ENCODE data around the gene RAD9B. TPM values are rescaled to one million over a fixed set of nuclear protein-coding genes. Genes with fewer than 3 reads are reported as not detected.
"Not testable (repeated sequence)": the region's sequence is repeated elsewhere in the genome, so short reads cannot be mapped to it uniquely, and the experiment has no call there.

Gene RAD9B
- total RNA-seq, result 0.64 and 1.3 TPM in 2 replicates

DNA sequence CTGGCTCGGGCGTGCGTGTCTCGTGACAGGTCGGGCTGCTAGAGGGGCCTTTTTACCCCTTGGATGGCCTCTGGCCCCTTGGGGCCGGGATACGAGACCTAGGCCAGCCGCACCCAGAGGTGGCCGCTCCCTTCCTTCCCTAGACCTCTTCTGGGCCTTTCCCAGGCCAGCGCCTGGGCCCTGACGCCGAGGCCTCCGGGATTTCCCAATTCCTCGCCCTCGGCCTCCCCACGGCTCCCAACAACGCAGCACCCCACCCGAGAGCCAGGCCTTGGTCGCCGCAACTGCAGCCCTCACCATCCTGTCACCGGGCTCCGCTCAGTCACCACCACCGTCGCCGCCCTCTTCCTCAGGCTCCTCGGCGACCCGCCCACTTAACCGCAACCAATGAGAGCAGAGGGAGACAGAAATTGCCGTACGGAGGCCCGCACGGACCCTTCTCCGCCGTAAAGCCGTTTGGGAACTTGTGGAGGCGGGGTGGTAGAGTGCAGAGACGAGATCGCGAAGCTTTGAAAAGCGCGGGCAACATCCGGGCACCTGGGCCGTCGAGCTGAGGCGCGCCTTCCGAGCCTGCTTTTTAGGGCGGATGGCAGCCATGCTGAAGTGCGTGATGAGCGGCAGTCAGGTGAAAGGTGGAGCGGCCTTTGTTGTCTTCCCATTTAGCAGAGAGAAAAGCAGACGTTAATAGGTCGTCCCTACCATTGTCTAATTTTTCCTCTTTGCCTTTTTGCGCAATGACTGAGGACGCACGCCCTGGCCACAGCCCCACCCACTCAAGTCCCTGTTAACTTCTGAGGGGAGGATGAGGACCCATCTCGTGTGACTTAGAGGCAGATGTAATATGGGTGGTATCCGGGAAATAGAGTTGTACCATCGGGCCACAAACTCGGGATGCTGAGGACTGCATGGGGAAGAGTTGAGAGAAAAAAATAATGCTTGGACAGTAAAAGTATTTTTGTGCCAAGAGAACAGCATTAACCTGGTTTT, at the start of gene RAD9B, which contains the start of gene VPS29:
TSS of gene RAD9B (plus strand) at position 580 of the 987 bp plus-strand sequence. CDS start at position 587, 7 bp downstream.
TSS of gene VPS29 (minus strand) at position 360 of the 987 bp plus-strand sequence. CDS start at position 300, 60 bp downstream.
- TF ChIP-seq, protein P1, sequence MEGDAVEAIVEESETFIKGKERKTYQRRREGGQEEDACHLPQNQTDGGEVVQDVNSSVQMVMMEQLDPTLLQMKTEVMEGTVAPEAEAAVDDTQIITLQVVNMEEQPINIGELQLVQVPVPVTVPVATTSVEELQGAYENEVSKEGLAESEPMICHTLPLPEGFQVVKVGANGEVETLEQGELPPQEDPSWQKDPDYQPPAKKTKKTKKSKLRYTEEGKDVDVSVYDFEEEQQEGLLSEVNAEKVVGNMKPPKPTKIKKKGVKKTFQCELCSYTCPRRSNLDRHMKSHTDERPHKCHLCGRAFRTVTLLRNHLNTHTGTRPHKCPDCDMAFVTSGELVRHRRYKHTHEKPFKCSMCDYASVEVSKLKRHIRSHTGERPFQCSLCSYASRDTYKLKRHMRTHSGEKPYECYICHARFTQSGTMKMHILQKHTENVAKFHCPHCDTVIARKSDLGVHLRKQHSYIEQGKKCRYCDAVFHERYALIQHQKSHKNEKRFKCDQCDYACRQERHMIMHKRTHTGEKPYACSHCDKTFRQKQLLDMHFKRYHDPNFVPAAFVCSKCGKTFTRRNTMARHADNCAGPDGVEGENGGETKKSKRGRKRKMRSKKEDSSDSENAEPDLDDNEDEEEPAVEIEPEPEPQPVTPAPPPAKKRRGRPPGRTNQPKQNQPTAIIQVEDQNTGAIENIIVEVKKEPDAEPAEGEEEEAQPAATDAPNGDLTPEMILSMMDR (IDR thresholded peaks at IDR 0.05; ENCODE audit: insufficient read depth, low read depth, low read length), result peak; percentile 0
- H3K4me3 ChIP-seq (ENCODE audit: low read depth, low read length), result peak within 1 kb of the TSS; percentile 80
- DNase-seq (ENCODE audit: low read depth), result peak; percentile 99

DNA sequence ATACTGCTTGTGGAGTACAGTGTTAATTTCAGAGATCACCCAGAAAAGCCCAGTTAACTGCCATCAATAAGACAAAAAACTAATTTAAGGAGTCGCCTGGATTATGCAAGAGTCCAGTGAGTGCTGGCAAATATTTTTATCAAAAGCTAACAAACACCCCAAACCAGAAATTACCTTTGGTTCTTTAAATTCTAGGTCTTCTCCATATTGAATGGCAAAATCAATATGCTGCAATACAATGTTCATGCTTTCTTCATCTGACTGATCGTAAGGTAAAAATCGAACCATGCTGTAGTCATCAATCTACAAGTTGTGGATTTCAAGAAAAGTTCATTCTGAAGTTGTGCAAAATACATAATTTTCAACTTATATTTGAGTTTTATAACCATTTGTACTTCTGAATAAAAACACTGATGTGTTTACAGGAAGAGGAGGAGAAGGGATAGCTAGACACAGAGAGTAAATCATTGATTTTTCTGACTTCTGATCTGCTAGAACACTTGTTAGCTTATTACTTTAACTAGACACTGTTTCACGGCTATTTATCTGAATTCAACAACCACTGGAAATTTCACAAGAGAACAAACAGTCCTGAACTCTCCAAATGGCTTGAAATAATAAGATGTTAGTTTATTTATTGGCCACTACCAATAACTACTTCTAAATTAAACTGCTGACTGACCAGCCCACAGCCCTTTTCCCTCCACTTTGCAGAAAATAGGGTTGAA, 48.4 kb upstream of the RAD9B start:
- H3K4me3 ChIP-seq (ENCODE audit: low read depth, low read length), result no peak overlapping the region
- DNase-seq (ENCODE audit: low read depth), result no peak
- TF ChIP-seq, protein P1 (IDR thresholded peaks at IDR 0.05; ENCODE audit: insufficient read depth, low read depth, low read length), result no peak

DNA sequence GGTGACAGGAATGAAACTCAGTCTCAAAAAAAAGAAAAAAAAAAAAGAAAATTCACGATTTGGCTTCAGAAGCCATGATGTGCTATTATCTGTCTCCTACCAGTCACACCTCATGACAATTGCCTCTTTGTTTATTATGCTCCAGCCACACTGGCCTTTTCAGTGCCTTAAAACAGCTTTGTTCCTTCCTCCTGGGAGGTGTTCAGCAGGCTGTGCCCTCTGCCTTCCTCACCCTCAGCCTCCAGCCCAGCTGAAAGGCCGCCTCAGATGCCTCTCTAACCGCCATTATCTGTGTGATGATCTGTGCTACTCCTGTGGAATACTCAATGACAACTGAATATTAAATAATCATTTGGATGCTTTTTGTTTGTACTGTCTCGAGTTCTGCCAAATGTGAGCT, 43.4 kb upstream of the RAD9B start:
- no peak for DNase-seq (ENCODE audit: low read depth)
- H3K4me3 ChIP-seq (ENCODE audit: low read depth, low read length), result no peak overlapping the region
- TF ChIP-seq, protein P1 (IDR thresholded peaks at IDR 0.05; ENCODE audit: insufficient read depth, low read depth, low read length), result no peak

DNA sequence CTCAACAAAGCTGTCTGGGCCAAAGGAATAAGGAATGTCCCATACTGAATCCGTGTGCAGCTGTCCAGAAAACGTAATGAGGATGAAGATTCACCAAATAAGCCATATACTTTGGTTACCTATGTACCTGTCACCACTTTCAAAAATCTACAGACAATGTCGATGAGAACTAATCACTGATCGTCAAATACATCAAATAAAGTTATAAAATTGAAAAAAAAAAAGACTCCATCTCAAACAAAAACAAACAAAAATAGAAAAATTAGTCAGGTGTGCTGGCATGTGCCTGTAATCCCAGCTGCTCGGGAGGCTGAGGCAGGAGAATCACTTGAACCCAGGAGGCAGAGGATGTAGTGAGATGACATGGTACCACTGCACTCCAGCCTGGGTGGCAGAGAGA, 40.9 kb upstream of the RAD9B start:
- H3K4me3 ChIP-seq (ENCODE audit: low read depth, low read length); DNase-seq (ENCODE audit: low read depth): not testable (repeated sequence)

DNA sequence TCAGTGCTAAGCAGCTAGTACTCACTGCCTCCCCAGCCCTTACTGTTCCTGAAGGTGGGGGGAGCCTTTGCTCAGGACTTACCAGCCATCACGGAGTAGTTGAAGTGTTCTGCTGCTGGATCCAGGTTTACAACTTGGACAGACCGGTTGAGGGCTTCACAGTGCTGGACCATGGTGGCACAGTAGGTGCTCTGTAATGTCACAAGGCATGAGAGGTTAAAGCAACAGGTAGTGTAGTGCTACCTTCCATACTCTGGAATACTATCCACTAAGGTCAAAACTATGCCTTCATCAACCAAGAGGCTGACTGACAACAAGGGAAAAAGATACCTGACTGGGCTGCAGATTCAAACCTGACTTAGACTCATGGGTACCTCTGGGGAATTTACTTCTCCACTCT, 37.1 kb upstream of the RAD9B start:
- no peak for DNase-seq (ENCODE audit: low read depth)
- no peak overlapping the region for H3K4me3 ChIP-seq (ENCODE audit: low read depth, low read length)
- TF ChIP-seq, protein P1 (IDR thresholded peaks at IDR 0.05; ENCODE audit: insufficient read depth, low read depth, low read length), result no peak

DNA sequence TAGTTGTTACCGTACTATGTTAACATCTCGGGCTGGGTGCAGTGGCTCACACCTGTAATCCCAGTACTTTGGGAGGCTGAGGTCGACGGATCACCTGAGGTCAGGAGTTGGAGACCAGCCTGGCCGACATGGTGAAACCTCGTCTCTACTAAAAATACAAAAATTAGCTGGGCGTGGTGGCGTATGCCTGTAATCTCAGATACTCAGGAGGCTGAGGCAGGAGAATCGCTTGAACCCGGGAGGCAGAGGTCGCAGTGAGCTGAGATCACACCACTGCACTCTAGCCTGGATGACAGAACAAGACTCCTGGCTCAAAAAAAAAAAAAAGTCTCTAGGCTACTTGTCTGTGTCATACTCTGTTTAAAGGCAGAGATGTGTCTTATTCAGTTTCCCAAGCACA, 36.4 kb upstream of the RAD9B start:
- DNase-seq (ENCODE audit: low read depth); H3K4me3 ChIP-seq (ENCODE audit: low read depth, low read length): not testable (repeated sequence)

DNA sequence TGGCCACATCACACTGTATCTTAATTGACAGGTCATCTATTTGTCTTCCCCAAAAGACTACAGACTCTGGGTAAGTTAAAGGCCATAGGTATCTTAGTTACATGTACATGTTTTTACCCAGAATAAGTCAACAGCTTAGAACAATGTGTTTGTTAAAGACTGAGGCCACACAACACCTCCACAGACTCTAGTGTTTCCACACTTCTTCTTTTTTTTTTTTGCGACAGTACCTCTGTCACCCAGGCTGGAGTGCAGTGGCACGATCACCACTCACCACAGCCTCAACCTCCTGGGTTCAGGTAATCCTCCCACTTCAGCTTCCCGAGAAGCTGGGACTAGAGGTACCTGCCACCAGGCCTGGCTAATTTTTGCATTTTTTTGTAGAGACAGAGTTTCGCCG, 35.3 kb upstream of the RAD9B start:
- H3K4me3 ChIP-seq (ENCODE audit: low read depth, low read length), result no peak overlapping the region
- DNase-seq (ENCODE audit: low read depth), result no peak
- TF ChIP-seq, protein P1 (IDR thresholded peaks at IDR 0.05; ENCODE audit: insufficient read depth, low read depth, low read length), result no peak

Measured in fibroblast of villous mesenchyme (primary cell).